HL-60 (cell line): ENCODE data around the gene USP13.

Experiments
- GABPA ChIP-seq: IDR thresholded peaks from 2 replicates; pipeline ENCODE4 v1.6.1; 2012; ENCODE audit warnings: low read depth
- POLR2AphosphoS5 ChIP-seq: IDR thresholded peaks from 2 replicates; pipeline ENCODE4 v1.6.1; 2012; ENCODE audit warnings: low read depth
- SPI1 ChIP-seq: IDR thresholded peaks from 2 replicates; pipeline ENCODE4 v1.6.1; 2012; ENCODE audit warnings: low read depth, mild to moderate bottlenecking, borderline replicate concordance
- TF ChIP-seq, protein P1 (sequence below): IDR thresholded peaks from one replicate; pipeline ENCODE4 v1.5.1; 2011; ENCODE audit warnings: low read length, control low read depth, inconsistent platforms; ENCODE audit not compliant: insufficient read depth
- TF ChIP-seq, protein P2 (sequence below): IDR thresholded peaks from 2 replicates; pipeline ENCODE4 v1.6.1; 2012; ENCODE audit warnings: low read depth; ENCODE audit not compliant: insufficient replicate concordance

DNA sequence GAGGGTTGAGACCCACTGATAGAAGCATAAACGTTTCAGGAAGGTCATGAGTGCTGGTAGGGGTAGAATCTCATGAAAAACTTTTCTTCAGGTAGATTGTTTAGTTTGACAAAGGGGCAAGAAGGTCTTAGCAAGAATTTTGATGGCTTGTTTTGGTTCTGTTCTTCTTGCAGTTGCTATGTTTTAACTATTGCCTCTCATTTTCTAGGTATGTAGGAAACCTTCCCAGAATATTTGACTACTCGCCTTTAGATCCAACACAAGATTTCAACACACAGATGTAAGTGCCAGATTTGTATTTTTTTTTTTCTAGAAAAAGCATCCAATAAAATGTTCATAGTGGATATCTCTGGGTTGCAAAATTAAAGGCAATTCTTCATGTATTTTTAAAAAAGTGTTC lies 77.1 kb downstream of the USP13 start:
- TF ChIP-seq, protein P1, sequence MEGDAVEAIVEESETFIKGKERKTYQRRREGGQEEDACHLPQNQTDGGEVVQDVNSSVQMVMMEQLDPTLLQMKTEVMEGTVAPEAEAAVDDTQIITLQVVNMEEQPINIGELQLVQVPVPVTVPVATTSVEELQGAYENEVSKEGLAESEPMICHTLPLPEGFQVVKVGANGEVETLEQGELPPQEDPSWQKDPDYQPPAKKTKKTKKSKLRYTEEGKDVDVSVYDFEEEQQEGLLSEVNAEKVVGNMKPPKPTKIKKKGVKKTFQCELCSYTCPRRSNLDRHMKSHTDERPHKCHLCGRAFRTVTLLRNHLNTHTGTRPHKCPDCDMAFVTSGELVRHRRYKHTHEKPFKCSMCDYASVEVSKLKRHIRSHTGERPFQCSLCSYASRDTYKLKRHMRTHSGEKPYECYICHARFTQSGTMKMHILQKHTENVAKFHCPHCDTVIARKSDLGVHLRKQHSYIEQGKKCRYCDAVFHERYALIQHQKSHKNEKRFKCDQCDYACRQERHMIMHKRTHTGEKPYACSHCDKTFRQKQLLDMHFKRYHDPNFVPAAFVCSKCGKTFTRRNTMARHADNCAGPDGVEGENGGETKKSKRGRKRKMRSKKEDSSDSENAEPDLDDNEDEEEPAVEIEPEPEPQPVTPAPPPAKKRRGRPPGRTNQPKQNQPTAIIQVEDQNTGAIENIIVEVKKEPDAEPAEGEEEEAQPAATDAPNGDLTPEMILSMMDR = no peak
- TF ChIP-seq POLR2AphosphoS5 (no peak), SPI1 (no peak), GABPA (no peak)
- TF ChIP-seq, protein P2, sequence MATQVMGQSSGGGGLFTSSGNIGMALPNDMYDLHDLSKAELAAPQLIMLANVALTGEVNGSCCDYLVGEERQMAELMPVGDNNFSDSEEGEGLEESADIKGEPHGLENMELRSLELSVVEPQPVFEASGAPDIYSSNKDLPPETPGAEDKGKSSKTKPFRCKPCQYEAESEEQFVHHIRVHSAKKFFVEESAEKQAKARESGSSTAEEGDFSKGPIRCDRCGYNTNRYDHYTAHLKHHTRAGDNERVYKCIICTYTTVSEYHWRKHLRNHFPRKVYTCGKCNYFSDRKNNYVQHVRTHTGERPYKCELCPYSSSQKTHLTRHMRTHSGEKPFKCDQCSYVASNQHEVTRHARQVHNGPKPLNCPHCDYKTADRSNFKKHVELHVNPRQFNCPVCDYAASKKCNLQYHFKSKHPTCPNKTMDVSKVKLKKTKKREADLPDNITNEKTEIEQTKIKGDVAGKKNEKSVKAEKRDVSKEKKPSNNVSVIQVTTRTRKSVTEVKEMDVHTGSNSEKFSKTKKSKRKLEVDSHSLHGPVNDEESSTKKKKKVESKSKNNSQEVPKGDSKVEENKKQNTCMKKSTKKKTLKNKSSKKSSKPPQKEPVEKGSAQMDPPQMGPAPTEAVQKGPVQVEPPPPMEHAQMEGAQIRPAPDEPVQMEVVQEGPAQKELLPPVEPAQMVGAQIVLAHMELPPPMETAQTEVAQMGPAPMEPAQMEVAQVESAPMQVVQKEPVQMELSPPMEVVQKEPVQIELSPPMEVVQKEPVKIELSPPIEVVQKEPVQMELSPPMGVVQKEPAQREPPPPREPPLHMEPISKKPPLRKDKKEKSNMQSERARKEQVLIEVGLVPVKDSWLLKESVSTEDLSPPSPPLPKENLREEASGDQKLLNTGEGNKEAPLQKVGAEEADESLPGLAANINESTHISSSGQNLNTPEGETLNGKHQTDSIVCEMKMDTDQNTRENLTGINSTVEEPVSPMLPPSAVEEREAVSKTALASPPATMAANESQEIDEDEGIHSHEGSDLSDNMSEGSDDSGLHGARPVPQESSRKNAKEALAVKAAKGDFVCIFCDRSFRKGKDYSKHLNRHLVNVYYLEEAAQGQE = no peak
